Upper lobe of right lung (tissue), 1 donor: ENCODE results near the gene FAM237B. TPM values are rescaled to one million over a fixed set of nuclear protein-coding genes. Genes with fewer than 3 reads are reported as not detected.

ENCODE experiments used
- ATAC-seq: fragments of 200-7000 bp; cut with Tn5 transposase; one replicate; pipeline ENCODE4 v1.9.1; 2020; ENCODE audit warnings: mild to moderate bottlenecking, moderate library complexity
- DNase-seq: peaks from one replicate; pipeline ENCODE4 v3.0.0-alpha.2; 2020
- H3K27ac ChIP-seq: fragments of 200-600 bp; one replicate; pipeline ENCODE4 v1.8.0; 2022
- H3K27me3 ChIP-seq: fragments of 200-600 bp; one replicate; pipeline ENCODE4 v1.8.0; 2022; ENCODE audit warnings: mild to moderate bottlenecking
- H3K36me3 ChIP-seq: fragments of 200-600 bp; one replicate; pipeline ENCODE4 v1.8.0; 2022
- H3K4me1 ChIP-seq: fragments of 200-600 bp; one replicate; pipeline ENCODE4 v1.8.0; 2022
- H3K4me3 ChIP-seq: fragments of 200-600 bp; one replicate; pipeline ENCODE4 v1.8.0; 2022; ENCODE audit warnings: mild to moderate bottlenecking
- H3K9me3 ChIP-seq: fragments of 200-600 bp; one replicate; pipeline ENCODE4 v1.8.0; 2022
- CTCF ChIP-seq: fragments of 200-600 bp; IDR thresholded peaks from one replicate; pipeline ENCODE4 v1.8.0; 2022; ENCODE audit warnings: antibody characterized with exemption
- intact Hi-C: fragments of 100-400 bp; cut with DNase I; formaldehyde crosslinking; loops from one replicate; pipeline ENCODE4 v1.11.0; 2022
- total RNA-seq: library from RNA; stranded (reverse); fragmentation: NEBNext Ultra II Directional; extraction: Animal tissue kit (Norgen Biotek cat#: 25700); gene quantifications from one replicate; pipeline ENCODE4 v1.2.1, GENCODE V29; 2021
- donor health status: DM: no; HTN: yes; CAD: no; lungs with severe emphysema.

FAM237B gene
- total RNA-seq, 1 donor from 2014 or later, result not detected

- Histone ChIP-seq H3K4me1 (peaks cover 4% of the 10 kb centered on the region), H3K9me3 (no peaks in the 10 kb centered on the region), H3K27ac (no peak overlapping the region), H3K36me3 (no peaks in the 10 kb centered on the region), H3K4me3 (no peak overlapping the region), H3K27me3 (no peaks in the 10 kb centered on the region)
- intact Hi-C loops, result no loop called here
- ATAC-seq (no peak), DNase-seq (no peak)
- no peak for TF ChIP-seq CTCF
Measured at GRCh38 chr7:90276033-90276728, 44.9 kb downstream of the FAM237B start.

GRCh38 chr7:90274161-90274560, 46.9 kb downstream of the FAM237B start:
- Histone ChIP-seq H3K27me3 (no peaks in the 10 kb centered on the region), H3K9me3 (no peaks in the 10 kb centered on the region), H3K4me1 (peaks cover 4% of the 10 kb centered on the region), H3K4me3 (no peak overlapping the region), H3K36me3 (no peaks in the 10 kb centered on the region), H3K27ac (no peak overlapping the region)
- intact Hi-C loops, result no loop called here
- ATAC-seq, result no peak
- TF ChIP-seq CTCF, result no peak
- DNase-seq, result no peak

DNA sequence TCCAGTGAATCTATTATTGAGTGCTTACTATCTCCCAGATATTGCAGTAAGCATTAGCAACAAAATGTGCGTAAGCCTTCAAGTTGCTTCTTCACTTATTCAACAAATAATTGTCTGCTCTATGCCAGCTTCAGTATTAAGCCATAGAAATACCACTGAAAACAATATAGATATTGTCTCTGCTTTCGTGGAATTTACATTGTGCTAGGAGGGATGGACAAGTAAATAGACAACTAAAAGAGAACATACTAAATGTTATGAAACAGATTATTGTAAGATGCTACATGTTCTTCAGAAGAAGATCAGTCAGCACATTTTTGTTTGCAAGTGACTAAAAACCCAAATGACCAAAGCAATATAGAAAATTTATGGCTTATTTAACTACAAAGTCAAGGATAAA, 48.9 kb downstream of the FAM237B start:
- no peak for ATAC-seq
- DNase-seq, result no peak
- no peaks in the 10 kb centered on the region for H3K36me3 ChIP-seq
- no peaks in the 10 kb centered on the region for H3K27me3 ChIP-seq
- TF ChIP-seq CTCF, result no peak
- peaks cover 4% of the 10 kb centered on the region for H3K4me1 ChIP-seq
- H3K27ac ChIP-seq, result peak overlapping the region; percentile 19
- intact Hi-C loops, result no loop called here
- H3K9me3 ChIP-seq, result no peaks in the 10 kb centered on the region
- H3K4me3 ChIP-seq, result no peak overlapping the region

DNA sequence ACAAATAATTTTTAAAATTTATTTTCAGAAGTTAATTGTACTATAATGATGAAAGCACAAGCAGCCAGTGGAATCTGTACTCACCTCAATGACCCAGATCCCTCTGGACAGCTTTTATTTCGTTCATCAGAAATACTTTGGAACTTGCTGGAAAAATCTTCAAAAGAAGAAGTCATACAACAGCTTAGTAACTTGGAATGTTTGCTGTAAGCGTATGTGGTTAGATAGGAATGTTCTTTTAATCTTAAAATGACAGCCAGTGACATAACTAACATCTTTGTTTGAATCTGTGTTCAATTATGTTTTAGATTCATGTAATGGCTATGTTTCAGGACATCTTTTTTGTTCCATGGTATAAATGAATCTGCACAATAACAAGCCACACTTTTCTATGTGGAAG, 49.4 kb downstream of the FAM237B start:
- intact Hi-C loops, result no loop called here
- Histone ChIP-seq H3K4me3 (no peak overlapping the region), H3K27ac (no peak overlapping the region), H3K27me3 (no peaks in the 10 kb centered on the region), H3K9me3 (no peaks in the 10 kb centered on the region), H3K4me1 (peaks cover 4% of the 10 kb centered on the region), H3K36me3 (no peaks in the 10 kb centered on the region)
- DNase-seq (no peak), ATAC-seq (no peak)
- TF ChIP-seq CTCF, result no peak

- intact Hi-C loops, result no loop called here
- Histone ChIP-seq H3K9me3 (no peaks in the 10 kb centered on the region), H3K27me3 (no peaks in the 10 kb centered on the region), H3K36me3 (no peaks in the 10 kb centered on the region), H3K4me1 (peaks cover 4% of the 10 kb centered on the region), H3K27ac (no peak overlapping the region), H3K4me3 (no peak overlapping the region)
- TF ChIP-seq CTCF, result no peak
- DNase-seq (no peak), ATAC-seq (no peak)
Measured at GRCh38 chr7:90270431-90271178, 50.5 kb downstream of the FAM237B start.
